NCI-H460 (cell line): ENCODE results near the gene ARHGAP26. TPM values are rescaled to one million over a fixed set of nuclear protein-coding genes. Genes with fewer than 3 reads are reported as not detected.

Source experiments
- DNase-seq: peaks from one replicate; pipeline ENCODE4 v3.0.0-alpha.2; 2016; ENCODE audit warnings: low read depth; ENCODE audit errors: extremely low read depth
- total RNA-seq: library from RNA; depleted of rRNA; stranded (reverse); fragments of >200 nt; shearing (Covaris generic); gene quantifications from 2 replicates; pipeline ENCODE4 v1.2.3, GENCODE V29; 2014

ARHGAP26 gene
- total RNA-seq, 1 experiment from 2014 or later = 3.9 TPM

DNA sequence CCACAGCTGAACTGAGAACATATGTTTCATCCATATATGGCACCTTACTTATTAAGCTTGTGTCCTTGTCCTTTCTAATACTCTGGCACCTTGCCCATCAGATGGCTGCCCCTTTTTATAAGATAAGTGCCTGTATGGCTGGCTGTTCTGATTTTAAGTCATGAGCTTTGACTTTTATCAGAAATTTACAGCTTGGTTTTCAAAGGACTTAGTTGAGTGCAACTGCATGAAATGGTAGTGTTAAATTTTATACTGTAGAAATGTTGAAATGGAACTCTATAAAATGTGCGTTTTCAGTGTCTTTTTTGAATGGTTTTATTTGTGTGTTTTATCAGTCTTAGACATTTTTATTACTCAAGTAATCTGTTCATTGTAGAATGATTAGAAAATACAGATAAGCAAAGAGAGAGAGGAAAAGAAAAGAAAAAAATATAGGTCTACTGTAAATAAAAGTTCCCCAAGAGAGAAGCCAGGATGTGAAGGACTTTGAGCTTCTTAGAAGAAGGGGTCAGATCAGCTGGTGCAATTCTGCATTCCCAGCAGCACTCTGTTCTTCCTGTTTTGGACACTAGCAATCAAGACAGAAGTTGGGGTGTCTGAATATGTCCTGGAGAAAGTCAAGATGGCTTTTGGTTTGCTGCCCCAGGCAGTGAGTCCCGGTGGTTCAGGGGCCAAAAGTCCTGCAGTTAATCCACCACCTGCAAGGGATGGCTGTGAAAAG lies 38.9 kb downstream of the ARHGAP26 start:
- no peak for DNase-seq

DNA sequence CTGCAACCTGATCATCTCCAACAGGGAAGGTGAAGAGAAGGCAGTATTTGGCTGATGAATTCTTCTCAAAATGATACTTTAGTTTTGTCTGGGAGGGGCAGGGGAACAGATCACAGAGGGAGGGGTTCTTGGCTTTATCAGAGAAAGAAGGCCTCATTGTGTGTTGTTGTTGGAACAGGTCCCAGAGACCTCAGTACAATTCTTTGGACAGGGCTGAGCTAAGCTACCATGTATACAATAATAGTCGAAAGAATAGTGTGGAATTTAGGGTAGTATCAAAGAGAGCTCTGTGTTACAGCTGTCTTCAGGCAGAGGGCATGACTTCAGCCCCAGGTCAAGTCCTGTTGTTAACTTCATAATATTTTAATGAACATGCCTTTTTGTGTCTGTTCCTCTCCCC lies 39.9 kb downstream of the ARHGAP26 start:
- no peak for DNase-seq

DNA sequence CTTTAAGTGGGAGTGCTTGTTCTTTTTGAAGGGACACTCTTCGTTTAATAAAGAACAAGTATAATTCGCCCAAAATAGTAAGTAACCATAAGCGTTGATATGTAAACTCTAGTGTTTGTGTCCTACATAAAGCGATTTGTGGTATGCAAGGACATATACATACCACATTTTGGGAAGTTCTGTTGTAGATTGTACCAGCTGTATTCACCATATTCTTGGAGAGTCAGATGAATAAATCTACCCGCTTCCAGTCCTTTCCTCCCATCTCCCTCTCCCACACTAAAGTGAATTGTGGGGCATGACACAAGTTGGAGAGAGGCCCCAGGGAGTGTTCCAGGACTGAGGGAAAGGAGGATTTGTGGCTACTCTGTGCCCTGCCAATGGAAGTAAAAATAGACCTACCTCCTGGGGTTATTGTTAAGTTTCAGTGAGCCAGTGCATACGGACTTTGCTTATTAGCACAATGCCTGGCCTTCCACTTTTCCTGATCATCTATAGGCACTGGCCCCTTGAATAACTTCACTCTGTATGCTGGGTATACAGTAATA lies 40.6 kb downstream of the ARHGAP26 start:
- DNase-seq = no peak

DNA sequence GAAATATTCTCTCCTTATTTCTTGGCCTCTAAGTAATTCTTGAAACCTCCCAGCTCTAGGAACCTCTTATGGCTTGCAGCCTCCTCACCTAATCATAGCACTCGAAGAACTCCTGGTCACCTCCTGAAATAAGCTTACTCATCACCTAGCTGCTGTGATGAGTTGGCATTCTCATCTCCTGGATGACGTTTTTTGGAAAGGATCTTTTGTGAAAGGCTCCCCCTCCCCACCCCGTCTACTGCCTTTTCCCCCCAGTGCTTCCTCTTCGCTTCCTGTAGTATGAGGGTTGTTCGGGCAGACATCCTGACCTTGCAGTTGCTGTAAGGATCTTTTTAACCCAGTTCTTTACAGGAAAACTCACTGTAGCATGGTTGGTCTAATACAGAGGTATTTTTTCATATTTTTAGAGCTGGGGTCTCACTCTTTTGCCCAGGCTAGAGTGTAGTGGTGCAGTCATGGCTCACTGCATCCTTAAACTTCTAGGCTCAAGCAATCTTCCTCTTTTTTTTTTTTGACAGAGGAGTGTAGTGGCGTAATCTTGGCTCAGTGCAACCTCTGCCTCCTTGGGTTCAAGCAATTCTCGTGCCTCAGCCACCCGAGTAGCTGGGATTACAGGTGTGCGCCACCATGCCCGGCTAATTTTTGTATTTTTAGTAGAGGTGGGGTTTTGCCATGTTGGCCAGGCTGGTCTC lies 41.8 kb downstream of the ARHGAP26 start:
- DNase-seq = no peak

DNA sequence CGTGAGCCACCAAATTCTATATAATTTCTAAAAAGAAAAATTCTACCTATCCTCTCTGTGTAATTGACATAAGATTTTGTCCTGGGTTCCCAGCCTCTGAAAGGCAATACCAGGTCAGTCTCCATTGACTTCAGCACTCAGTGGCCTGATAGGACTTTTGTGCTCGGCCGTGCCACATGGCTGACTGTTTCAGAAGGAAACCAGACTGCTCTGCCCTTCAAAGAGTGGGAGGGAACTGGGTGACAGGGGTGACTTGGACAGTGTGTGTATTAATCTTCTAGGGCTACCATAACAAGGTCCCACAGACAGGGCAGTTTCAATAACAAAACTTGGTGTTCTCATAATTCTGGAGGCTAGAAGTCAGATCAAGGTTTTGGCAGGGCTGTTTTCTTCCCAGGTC lies 43.0 kb downstream of the ARHGAP26 start:
- no peak for DNase-seq

DNA sequence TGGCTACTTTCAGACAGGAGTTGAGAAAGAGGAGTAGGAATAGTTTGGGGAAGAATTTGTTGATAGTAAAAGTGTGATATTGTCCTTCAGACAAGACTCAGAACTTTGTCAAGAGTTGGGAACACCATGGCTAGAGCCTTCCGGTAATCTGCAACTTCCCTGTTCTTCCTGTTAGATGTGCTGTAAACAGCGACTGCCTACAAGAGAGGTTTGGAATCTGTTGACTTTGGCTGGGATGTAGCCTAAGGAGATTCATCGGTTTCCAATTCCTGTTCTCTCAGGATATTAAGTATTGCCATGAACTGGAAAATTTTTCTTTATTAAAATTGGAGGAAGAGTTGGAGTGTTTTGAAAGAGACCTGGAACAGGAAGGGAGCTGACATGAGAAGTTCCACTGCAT lies 43.9 kb downstream of the ARHGAP26 start:
- no peak for DNase-seq

DNA sequence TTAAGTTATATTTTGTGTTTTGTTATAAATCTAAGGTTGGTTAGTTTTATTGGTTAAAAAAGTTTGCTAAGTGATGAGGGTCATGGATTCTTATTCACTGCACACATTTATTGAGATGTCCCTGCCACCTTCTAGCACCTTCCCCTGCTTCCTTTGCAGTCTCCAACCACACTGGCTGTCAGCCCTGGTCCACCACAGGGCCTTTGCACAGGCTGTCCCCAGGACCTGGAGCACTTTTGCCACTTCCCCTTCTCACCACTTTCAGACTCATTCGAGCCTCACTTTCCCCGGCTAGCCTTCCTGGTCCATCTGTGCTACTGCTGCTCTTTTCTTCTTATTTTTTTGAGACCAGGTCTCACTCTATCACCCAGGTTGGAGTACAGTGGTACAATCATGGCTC lies 45.3 kb downstream of the ARHGAP26 start:
- DNase-seq = no peak

DNA sequence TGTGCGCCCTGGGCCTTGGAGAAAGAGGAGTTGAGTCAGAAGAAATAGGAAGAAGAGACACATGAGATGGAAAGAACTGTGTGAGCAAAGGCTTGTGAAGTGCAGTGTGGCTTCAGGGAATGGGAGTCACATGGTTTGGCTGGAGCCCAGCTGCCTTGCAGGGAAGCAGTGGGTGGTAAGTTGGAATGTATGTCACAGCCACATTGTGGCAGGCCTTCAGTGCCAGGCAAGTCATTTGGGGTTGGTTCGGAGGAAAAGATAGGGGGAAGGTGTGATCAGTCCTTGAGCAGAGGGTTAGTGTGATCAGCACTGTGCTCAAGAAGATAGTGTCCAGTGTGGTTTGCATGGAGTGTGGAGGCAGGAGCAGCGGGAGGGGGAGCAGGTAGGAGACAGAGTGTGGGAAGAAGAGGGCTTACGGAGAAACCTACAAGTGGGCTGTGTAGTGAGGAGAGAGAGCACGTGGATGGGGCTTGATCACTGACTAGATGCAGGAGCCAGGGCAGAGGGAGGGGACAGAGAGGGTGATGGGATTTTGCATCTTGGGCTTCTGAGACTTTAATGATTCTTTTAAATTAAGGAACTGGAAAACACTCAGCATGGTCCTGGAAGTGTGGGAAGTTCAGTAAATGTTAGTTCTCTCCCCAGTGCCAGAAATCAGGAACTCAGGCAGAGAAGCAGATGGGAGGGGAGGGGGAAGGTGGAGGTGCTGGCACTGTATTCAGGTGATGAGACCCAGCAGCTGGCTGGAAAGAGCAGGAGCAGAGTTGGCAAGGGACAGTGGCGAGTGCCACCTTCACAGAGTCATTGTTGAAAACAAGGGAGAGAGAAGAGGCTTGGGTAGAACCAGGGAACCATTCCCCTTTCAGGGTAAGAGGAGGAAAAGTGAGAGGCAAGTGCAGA lies 46.6 kb downstream of the ARHGAP26 start:
- no peak for DNase-seq

DNA sequence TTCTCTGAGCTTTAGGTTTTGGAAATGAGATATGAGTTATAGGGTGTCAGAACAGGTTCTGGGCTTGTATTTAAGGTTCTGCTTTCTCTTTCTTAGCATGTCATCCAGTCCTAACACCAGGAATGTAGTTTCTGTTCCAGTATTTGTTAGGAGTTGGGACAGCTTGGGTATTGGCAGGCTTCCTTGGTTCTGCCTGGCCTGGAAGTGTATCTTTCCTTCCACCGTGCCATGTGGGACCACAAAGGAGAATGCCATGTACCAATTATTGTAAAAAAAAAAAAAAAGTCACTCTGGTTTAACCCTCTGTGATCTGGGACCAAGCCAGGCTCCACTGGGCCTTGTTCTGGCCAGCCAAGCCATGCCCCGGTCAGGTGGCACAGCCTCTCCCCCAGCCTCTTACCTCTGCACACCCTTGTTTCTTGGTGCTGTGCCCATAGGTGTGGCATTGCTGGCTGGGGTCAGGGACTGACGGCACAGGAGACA lies 47.8 kb downstream of the ARHGAP26 start:
- DNase-seq = no peak

DNA sequence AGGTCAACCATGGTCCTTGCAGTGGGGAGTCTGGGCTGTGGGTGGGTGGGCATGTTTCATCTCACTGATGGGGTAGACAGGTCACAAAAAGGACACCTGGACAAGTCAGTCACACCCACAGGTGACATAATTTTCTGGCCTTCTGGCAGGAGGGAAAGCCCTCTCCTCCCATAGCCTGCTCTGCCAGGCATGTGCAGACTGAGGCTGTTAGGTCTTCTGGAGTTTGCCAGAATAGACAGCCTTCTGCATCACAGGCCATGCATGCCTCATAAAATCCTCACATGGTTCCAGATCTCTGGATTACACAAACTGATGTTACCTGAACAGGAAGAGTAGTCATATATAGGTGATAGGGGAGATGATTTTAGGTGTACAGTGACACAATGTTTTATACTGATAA lies 49.1 kb downstream of the ARHGAP26 start:
- DNase-seq = no peak

DNA sequence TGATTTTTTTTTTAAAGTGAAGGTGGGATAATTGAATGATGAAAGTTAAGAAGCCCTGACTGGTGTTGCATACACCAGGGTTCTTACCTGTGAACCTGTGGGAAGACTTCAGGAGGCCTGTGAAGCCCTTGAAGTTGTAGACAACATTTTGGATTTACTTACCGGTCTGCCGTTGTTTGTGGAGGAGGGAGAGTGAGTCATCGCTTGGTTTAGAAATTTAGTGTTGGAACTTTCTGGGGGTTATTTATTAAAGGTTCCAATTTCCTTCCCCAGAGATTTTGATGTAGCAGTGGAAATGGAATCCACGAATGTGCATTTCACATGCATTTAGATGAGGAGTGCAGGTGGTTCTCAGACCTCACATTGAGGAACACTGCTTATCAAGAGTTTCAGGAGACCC lies 49.6 kb downstream of the ARHGAP26 start:
- DNase-seq = no peak

DNA sequence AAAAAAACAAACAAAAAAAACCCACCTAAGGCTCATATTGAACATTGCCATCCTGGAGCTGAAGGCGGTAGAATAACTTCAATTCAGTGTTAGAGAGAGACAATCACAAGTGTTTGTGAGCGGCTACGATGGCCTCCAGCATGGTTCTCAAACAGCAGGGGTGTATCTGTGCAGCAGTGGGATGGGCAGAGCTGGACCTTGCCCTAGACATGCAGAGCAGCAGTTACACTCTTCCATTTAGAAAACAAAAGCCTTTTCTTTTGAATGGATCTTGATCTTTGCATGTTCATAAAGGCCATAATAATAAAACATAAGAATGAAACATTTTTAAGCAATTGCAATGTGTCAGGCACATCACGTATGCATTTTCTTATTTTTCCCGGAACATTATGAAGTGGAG lies 50.3 kb downstream of the ARHGAP26 start:
- DNase-seq = no peak

DNA sequence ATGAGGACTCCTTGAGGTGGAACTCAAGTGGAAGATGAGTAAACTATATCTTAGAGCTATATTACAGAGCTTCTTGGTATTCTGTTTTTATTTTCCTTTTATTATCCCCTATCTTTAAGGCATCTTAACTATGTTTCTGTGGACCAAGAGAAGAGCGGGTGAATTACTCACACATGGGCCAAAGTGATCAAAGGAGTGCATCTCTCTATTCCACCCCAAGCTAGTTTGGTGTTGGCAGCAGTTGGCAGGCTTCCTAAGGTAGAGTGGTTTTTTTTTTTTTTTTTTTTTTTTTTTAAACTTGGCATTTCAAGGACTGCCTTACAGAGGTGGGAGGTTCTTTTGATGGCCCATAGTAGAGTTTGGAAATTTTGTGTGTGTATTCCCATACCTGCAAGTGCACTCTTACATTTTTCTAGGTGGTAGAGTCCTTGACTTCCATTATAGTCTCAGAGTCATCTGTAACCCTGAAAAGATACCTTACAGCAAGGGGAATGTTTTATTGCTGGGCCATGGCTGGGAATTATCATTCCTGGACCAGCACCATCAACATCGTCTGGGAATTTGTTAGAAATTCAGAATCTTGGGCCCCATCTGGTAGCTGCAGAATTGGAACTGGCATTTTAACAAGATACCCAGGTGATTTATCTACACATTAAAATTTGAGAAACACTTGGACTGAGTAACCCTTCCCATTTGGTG lies 51.0 kb downstream of the ARHGAP26 start:
- DNase-seq = no peak

DNA sequence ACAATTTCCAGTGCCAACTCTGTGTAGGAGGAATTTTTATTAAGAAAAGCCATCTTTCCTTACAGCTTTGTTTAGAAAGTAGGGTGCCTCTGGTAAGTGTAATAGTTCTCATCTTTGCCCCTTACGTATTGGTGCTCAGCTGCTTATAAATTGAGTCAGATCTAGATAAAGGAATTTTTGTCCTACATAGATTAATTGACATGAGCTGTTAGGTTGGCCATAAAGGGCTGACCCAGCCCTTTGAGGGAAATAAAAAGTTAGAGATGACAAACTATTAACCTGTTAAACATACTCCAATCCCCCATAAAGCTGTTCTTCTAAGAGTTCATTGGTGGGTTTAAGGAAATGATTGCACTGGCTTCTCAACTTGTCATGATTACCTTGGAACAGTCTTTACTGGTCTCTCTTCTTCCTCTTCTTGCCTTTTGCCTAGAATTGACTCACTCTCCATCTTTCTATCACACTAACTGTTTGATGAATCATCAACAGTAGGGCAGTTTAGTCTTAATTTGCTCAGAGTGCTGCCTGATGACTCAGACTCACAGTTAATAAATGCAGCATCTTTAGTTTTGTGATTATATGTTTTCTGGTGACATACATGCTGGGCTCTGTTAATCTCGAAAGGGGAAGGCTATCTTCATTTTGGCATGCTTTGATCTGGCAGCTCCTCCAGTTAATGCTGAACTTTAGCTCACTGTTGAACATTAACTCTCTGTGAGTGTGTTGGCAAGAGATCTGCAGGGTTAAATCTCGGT lies 51.7 kb downstream of the ARHGAP26 start:
- peak; percentile 19 for DNase-seq

DNA sequence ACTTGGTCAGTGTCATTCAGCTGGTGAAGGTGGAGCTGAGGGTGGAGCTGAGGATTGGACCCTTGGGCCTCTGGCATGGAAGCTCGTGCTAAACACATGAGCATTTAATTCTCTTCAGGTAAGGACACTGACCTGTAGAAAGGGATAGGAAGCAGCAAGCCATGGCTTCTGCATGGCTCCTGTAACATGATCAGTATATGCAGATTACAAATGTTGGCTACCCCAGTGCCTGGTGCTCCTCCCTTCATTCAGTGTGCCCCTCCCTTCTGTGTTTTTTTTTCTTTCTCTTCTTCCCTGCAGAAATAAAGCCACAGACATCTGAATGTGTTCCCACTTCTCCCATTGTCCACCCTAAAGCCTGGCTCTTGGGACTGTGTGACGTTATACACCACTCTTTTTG lies 52.9 kb downstream of the ARHGAP26 start:
- DNase-seq = no peak

DNA sequence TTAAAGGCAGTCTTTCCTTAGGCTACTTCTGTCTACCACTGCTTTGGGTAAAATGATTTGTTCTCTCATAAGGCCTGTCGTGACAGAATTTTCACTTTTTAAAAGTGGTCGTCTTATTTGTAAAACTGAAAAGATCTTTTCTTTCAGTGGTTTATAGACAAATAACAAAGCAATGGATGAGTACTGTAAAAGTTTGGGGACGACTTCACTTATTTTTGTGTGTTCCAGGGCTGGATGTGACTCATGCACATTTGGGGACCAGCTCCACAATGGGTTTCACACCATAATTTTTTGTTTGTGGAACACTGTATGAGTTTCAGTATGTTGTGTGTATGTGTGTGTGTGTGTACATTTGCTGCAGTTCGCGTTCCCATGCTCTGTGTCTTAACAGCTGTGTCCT lies 53.6 kb downstream of the ARHGAP26 start:
- DNase-seq = no peak

DNA sequence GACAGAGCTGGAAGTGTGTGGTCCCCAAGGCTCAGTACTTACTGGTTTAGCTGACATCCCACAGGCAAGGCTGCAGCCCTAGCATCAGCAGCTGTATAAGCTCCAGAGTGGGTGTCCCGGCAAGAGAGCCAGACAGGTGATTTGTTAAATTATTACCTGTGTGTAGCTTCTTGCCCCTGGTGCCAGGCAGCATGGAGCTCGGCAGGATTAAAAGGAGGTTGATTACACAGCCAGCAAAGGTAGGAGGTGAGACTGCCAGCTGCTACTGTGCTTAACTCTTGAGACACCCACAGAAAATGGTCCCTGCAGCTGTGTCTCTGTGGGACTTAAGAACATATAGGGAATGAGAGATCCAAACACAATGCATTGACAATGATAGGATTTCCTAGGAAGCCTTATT lies 54.2 kb downstream of the ARHGAP26 start:
- DNase-seq = no peak

DNA sequence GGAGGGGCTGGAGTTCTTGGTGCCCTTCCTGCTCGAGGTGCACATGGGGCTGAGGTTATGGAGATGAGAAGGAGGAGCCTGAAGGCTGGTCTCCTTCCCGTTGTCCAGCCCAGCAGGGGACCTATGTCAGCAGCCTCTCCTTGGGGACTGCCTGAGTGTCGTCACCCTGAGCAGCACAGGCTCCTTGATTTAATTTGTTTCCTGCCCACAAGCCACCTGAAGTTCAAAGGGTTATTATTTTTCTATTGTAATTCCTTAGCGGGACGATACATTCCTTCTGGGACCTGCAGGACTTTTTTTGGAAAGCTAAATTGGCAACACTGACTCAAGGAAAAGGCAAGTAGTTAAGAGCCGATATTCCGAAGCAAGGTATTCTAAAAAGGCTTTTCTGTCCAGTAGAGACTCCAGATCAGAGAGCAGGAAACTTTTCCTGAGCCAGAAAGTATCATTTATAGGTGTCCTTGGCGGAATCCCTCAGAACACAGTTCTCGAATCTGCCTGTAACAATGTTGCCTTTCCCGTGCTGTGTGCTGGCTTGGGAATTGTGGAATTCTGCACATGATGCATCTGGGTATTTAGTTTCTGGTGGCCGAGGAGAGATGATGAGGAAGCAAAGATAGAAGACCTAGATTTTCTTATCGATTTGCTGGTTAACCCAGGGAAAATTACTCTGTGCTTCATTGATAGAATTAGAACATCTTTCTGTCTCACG lies 55.4 kb downstream of the ARHGAP26 start:
- DNase-seq = peak; percentile 22

DNA sequence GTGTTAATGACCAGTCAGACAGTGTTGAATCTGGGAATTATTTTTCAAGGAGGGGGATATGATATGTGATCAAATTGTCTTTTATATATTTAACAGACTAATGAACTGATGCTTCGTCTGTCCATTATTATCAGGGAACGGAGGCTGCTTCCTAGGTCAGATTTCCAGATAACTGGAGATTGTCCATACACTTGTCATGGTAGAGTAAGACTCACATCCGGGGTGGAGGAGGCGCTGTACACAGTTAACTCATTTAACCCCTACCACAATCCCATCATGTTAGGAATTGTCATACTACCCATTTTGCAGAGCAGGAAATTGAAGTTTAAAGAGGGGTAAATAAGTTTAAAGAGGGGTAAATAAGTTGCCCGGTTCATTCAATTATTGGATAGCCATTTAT lies 55.9 kb downstream of the ARHGAP26 start:
- DNase-seq = no peak
